Measurements from ENCODE around the gene BPHL. TPM values are rescaled to one million over a fixed set of nuclear protein-coding genes. Genes with fewer than 3 reads are reported as not detected.

BPHL gene
- total and polyA plus RNA-seq, 7 donors: 6.7 to 22.8 (median 9.0) TPM

DNA sequence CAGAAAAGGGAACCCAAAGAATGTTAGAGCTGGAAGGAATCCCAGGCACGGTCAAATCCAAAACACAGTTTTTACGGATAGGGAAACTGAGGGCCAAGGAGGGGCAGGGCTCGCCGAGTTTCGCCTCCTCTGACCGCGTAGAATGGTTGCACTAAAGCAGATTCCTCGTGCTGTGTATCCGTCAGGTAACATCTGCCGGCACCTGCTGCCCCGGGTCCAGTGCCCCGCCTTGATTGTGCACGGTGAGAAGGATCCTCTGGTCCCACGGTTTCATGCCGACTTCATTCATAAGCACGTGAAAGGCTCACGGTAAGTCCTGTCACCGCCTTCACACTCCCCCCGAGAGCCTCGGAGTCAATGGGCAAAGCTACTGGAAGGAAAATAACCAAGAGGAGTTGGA, 21.7 kb downstream of the BPHL start:
- H3K4me1 ChIP-seq: peaks cover 18% of the 10 kb centered on the region
- DNase-seq (no peak), ATAC-seq (no peak)
- 94 to 95% (median 94%) methylated on average over 20 of the region's 20 CpGs for WGBS, 3 donors
- peaks cover 0 to 72% of the 10 kb centered on the region in 2 donors for H3K36me3 ChIP-seq (ENCODE audit: insufficient read depth in 1 of 2, low read depth in 1 of 2)
- TF ChIP-seq, protein P1, sequence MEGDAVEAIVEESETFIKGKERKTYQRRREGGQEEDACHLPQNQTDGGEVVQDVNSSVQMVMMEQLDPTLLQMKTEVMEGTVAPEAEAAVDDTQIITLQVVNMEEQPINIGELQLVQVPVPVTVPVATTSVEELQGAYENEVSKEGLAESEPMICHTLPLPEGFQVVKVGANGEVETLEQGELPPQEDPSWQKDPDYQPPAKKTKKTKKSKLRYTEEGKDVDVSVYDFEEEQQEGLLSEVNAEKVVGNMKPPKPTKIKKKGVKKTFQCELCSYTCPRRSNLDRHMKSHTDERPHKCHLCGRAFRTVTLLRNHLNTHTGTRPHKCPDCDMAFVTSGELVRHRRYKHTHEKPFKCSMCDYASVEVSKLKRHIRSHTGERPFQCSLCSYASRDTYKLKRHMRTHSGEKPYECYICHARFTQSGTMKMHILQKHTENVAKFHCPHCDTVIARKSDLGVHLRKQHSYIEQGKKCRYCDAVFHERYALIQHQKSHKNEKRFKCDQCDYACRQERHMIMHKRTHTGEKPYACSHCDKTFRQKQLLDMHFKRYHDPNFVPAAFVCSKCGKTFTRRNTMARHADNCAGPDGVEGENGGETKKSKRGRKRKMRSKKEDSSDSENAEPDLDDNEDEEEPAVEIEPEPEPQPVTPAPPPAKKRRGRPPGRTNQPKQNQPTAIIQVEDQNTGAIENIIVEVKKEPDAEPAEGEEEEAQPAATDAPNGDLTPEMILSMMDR (IDR thresholded peaks at IDR 0.05): no peak
- H3K9me3 ChIP-seq: no peaks in the 10 kb centered on the region
- peak overlapping the region; percentile 78 for H3K27ac ChIP-seq
- intact Hi-C loops (cut with DNase I): no loop called here
- no peaks in the 10 kb centered on the region for H3K27me3 ChIP-seq (ENCODE audit: insufficient read depth in 3 of 3, low read length in 2 of 3)
- H3K4me3 ChIP-seq: no peak overlapping the region

DNA sequence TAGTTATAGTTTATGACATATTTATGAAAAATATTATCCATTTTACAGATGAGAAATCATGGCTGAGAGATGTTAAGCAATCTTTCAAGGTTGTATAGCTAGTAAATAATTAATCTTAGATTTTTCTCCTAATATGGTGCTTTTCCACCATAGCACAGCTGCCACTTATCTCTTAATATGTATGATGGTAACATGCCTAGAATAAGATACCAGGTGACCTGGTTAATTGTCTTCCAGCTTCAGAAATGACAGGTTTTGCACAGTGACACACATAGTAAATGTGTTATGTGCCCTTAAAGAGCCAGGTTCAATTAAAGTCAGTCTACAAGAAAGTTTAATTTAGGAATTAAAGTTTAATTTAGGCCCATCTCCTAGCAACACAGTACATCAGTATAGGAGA, 24.0 kb downstream of the BPHL start:
- H3K4me3 ChIP-seq: no peak overlapping the region
- H3K36me3 ChIP-seq (ENCODE audit: insufficient read depth in 1 of 2, low read depth in 1 of 2): peaks cover 0 to 58% of the 10 kb centered on the region in 2 donors
- TF ChIP-seq, protein P1 (IDR thresholded peaks at IDR 0.05): no peak
- H3K27me3 ChIP-seq (ENCODE audit: insufficient read depth in 3 of 3, low read length in 2 of 3): no peaks in the 10 kb centered on the region
- H3K27ac ChIP-seq: no peak overlapping the region
- intact Hi-C loops (cut with DNase I): no loop called here
- no peaks in the 10 kb centered on the region for H3K9me3 ChIP-seq
- peaks cover 18% of the 10 kb centered on the region for H3K4me1 ChIP-seq
- ATAC-seq: no peak
- DNase-seq: no peak

DNA sequence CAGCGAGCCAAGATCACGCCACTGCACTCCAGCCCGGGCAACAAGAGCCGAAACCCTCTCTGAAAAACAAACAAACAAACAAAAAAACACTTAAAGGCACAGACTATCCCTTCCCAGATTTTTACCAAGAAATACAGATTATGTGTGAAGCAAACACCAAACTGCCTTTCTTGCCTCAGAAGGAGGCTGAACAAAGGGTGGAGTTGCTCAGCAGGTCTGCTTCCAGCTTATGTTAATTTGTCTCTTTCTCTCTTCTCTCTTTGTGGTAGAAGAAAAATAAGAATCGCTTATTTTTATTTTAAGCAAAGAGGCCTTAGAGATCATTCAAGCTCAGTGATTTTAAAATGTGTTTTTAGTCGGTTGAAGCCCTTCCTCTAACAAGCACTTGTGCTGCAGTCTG, 24.6 kb downstream of the BPHL start:
- 86 to 91% (median 90%) methylated on average over 6 of the region's 6 CpGs for WGBS, 3 donors
- H3K4me3 ChIP-seq: no peak overlapping the region
- no peak for DNase-seq
- TF ChIP-seq, protein P1 (IDR thresholded peaks at IDR 0.05): no peak
- peaks cover 2 to 58% of the 10 kb centered on the region in 2 donors for H3K36me3 ChIP-seq (ENCODE audit: insufficient read depth in 1 of 2, low read depth in 1 of 2)
- H3K4me1 ChIP-seq: peaks cover 17% of the 10 kb centered on the region
- intact Hi-C loops (cut with DNase I): no loop called here
- no peaks in the 10 kb centered on the region for H3K9me3 ChIP-seq
- H3K27ac ChIP-seq: no peak overlapping the region
- H3K27me3 ChIP-seq (ENCODE audit: insufficient read depth in 3 of 3, low read length in 2 of 3): no peaks in the 10 kb centered on the region
- no peak for ATAC-seq

DNA sequence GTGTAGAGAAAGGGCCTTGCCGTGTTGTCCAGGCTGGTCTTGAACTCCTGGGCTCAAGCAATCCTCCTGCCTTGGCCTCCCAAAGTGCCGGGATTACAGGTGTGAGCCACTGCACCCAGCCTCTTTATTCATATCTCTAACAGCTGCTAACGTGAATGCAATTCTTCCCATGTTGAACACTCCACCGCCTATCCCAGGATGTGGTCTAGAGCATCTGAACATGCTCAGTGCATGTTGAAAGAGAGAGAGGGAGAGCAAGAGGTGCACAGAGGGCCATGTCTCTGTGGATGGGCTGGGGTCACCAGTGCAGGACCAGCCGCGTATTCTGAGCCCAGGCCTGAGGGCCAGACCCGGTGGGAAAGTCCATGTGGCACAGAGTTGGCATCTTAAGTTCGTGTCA, 26.1 kb downstream of the BPHL start:
- TF ChIP-seq, protein P1 (IDR thresholded peaks at IDR 0.05): no peak
- Histone ChIP-seq H3K9me3 (no peaks in the 10 kb centered on the region), H3K27ac (no peak overlapping the region), H3K36me3 (ENCODE audit: insufficient read depth in 1 of 2, low read depth in 1 of 2) (peaks cover 2 to 68% of the 10 kb centered on the region in 2 donors), H3K4me3 (no peak overlapping the region), H3K27me3 (ENCODE audit: insufficient read depth in 3 of 3, low read length in 2 of 3) (no peaks in the 10 kb centered on the region), H3K4me1 (peaks cover 5% of the 10 kb centered on the region)
- intact Hi-C loops (cut with DNase I): no loop called here
- ATAC-seq (no peak), DNase-seq (no peak)
- 77 to 91% (median 85%) methylated on average over 8 of the region's 8 CpGs for WGBS, 3 donors

Data from psoas muscle (tissue), 8 donors.